B cell (primary cell): Measurements from ENCODE around the gene TIA1. TPM values are rescaled to one million over a fixed set of nuclear protein-coding genes. Genes with fewer than 3 reads are reported as not detected.
"Not testable (repeated sequence)": the region's sequence is repeated elsewhere in the genome, so short reads cannot be mapped to it uniquely, and the experiment has no call there.

ENCODE experiments used
- ATAC-seq: fragments of 200-7000 bp; cut with Tn5 transposase; one replicate; pipeline ENCODE4 v1.10.0; 2021; ENCODE audit warnings: low read depth, mild to moderate bottlenecking, moderate number of reproducible peaks, moderate library complexity
- CTCF ChIA-PET: fragments of 350-600 bp; sonication (Branson Sonifier 250); formaldehyde crosslinking; loops from one replicate; lab custom pipeline; 2021; ENCODE audit warnings: antibody characterized with exemption, inconsistent platforms; lab: Charles Lee
- POLR2A ChIA-PET: fragments of 350-600 bp; sonication (Branson Sonifier 250); formaldehyde crosslinking; loops from one replicate; lab custom pipeline; 2021; ENCODE audit warnings: antibody characterized with exemption; lab: Charles Lee
- DNase-seq: peaks from one replicate; pipeline ENCODE4 v3.0.0; 2013
- H2AFZ ChIP-seq: 2 replicates; pipeline ENCODE4 v1.6.1; 2012; ENCODE audit warnings: mild to moderate bottlenecking, low read depth, low read length; ENCODE audit not compliant: insufficient read depth, poor library complexity, severe bottlenecking
- H3K27ac ChIP-seq, 2 donors: 1 replicate in 1 of 2; 2 replicates in 1 of 2; pipeline ENCODE4 v1.5.1; 2012 to 2013; ENCODE audit warnings: low read length in 2 of 2, mild to moderate bottlenecking in 2 of 2, moderate library complexity in 1 of 2
- H3K27me3 ChIP-seq, 4 experiments: fragments of 200-600 bp in 1 of 4; sonication (generic) in 1 of 4; replicated peaks in 1 of 4; 1 replicate in 2 of 4; 2 replicates in 2 of 4; pipeline versions ENCODE4 v1.6.1 to v1.7.0; 2013 to 2016; ENCODE audit warnings: low read length in 3 of 4, mild to moderate bottlenecking in 2 of 4, mixed read lengths in 1 of 4, moderate library complexity in 1 of 4; ENCODE audit not compliant: insufficient read depth in 4 of 4, control insufficient read depth in 3 of 4; ENCODE audit errors: control extremely low read depth in 1 of 4
- H3K36me3 ChIP-seq, 2 experiments: replicated peaks in 1 of 2; 1 replicate in 1 of 2; 2 replicates in 1 of 2; pipeline versions ENCODE4 v1.6.1 to v1.7.1; 2013; ENCODE audit warnings: low read length in 1 of 2; ENCODE audit not compliant: insufficient read depth in 2 of 2, control insufficient read depth in 1 of 2; ENCODE audit errors: control extremely low read depth in 1 of 2, extremely low read depth in 1 of 2
- H3K4me1 ChIP-seq, 2 donors: fragments of 200-600 bp in 1 of 2; sonication (generic) in 1 of 2; 1 replicate in 1 of 2; 2 replicates in 1 of 2; pipeline versions ENCODE4 v1.5.1 to v1.6.1; 2013 to 2017; ENCODE audit warnings: low read length in 2 of 2; ENCODE audit not compliant: control insufficient read depth in 2 of 2, insufficient read depth in 2 of 2
- H3K4me2 ChIP-seq: replicated peaks from 2 replicates; pipeline ENCODE3; 2012; ENCODE audit warnings: mild to moderate bottlenecking, low read depth, low read length; ENCODE audit not compliant: poor library complexity, severe bottlenecking
- H3K4me3 ChIP-seq, 5 experiments: fragments of 200-600 bp in 1 of 5; sonication (generic) in 1 of 5; 1 replicate in 3 of 5; 2 replicates in 2 of 5; pipeline versions ENCODE4 v1.5.1 to v1.7.0; 2011 to 2016; ENCODE audit warnings: low read length in 4 of 5, mild to moderate bottlenecking in 4 of 5, low read depth in 2 of 5, control low read depth in 1 of 5, moderate library complexity in 1 of 5; ENCODE audit not compliant: insufficient read depth in 1 of 5; ENCODE audit errors: control extremely low read depth in 1 of 5, extremely low read depth in 1 of 5
- H3K79me2 ChIP-seq: fragments of 200-600 bp; sonication (generic); one replicate; pipeline ENCODE4 v1.6.0; 2016; ENCODE audit warnings: low read length; ENCODE audit not compliant: control insufficient read depth, insufficient read depth
- H3K9ac ChIP-seq: fragments of 200-600 bp; sonication (generic); 2 replicates; pipeline ENCODE4 v1.6.1; 2017; ENCODE audit warnings: mild to moderate bottlenecking, low read length, moderate library complexity
- H3K9me3 ChIP-seq, 3 donors: one replicate each; pipeline versions ENCODE4 v1.6.1 to v1.7.1; 2013; ENCODE audit warnings: low read length in 2 of 3; ENCODE audit not compliant: control insufficient read depth in 2 of 3, insufficient read depth in 1 of 3; ENCODE audit errors: control extremely low read depth in 1 of 3
- H4K20me1 ChIP-seq: 2 replicates; pipeline ENCODE4 v1.6.0; 2012; ENCODE audit warnings: mild to moderate bottlenecking, low read length; ENCODE audit not compliant: insufficient read depth, control insufficient read depth, poor library complexity, severe bottlenecking
- H3K27ac Mint-ChIP-seq: one replicate; pipeline ENCODE4 v1.8.0; 2021; ENCODE audit warnings: mixed read lengths
- H3K27me3 Mint-ChIP-seq: one replicate; pipeline ENCODE4 v1.8.0; 2021; ENCODE audit warnings: mixed read lengths
- H3K4me1 Mint-ChIP-seq: one replicate; pipeline ENCODE4 v1.8.0; 2021; ENCODE audit warnings: mixed read lengths
- H3K4me3 Mint-ChIP-seq: one replicate; pipeline ENCODE4 v1.8.0; 2021; ENCODE audit warnings: mixed read lengths
- H3K9me3 Mint-ChIP-seq: one replicate; pipeline ENCODE4 v1.8.0; 2022; ENCODE audit warnings: mixed read lengths; ENCODE audit not compliant: insufficient read depth
- EZH2 ChIP-seq: IDR thresholded peaks from 2 replicates; pipeline ENCODE4 v1.6.1; 2012; ENCODE audit warnings: borderline replicate concordance, low read depth, mild to moderate bottlenecking, moderate library complexity, low read length; ENCODE audit not compliant: insufficient read depth, poor library complexity, severe bottlenecking
- WGBS: methylation state at CpG from one replicate; pipeline ENCODE4 v1.1.5; 2013; ENCODE audit warnings: missing lambda C conversion rate; ENCODE audit not compliant: insufficient coverage; 5-methylcytosine and 5-hydroxymethylcytosine counted together
- intact Hi-C: fragments of 100-400 bp; cut with micrococcal nuclease; formaldehyde crosslinking; loops from one replicate; pipeline ENCODE4 v1.10.0; 2022
- polyA plus RNA-seq: library from polyadenylated mRNA; depleted of rRNA; stranded (reverse); fragments of >200 nt; gene quantifications from 2 replicates; pipeline ENCODE4 v1.2.3, GENCODE V29; 2012
- total RNA-seq, 2 donors: library from RNA; stranded (reverse); fragments of 120-200 nt in 1 of 2; gene quantifications; 1 replicate in 1 of 2; 2 replicates in 1 of 2; pipeline versions ENCODE4 v1.2.3 to v1.2.4, GENCODE V29; 2013 to 2022
- TF ChIP-seq, protein P1 (sequence below): fragments of 200-600 bp; IDR thresholded peaks from one replicate; pipeline ENCODE4 v1.8.0; 2022; ENCODE audit warnings: antibody characterized with exemption, mild to moderate bottlenecking

TIA1 gene
- total and polyA plus RNA-seq, 2 donors (not counting 1 experiment from before 2014, with no cell fraction given), result 113 to 214 TPM

GRCh38 chr2:70266925-70267324, 18.5 kb upstream of the TIA1 start:
- H3K27me3 ChIP-seq, H3K4me1 ChIP-seq, H3K27me3 Mint-ChIP-seq, H3K27ac ChIP-seq, DNase-seq, CTCF ChIA-PET, H3K9me3 ChIP-seq, H3K4me2 ChIP-seq, H3K9ac ChIP-seq, H3K27ac Mint-ChIP-seq, ATAC-seq, intact Hi-C loops, H3K4me3 ChIP-seq, H3K36me3 ChIP-seq, H3K4me1 Mint-ChIP-seq, H3K79me2 ChIP-seq, H3K9me3 Mint-ChIP-seq, H2AFZ ChIP-seq, H4K20me1 ChIP-seq, POLR2A ChIA-PET, H3K4me3 Mint-ChIP-seq: not testable (repeated sequence)
- 96% methylated on average over 9 of the region's 30 CpGs for WGBS

DNA sequence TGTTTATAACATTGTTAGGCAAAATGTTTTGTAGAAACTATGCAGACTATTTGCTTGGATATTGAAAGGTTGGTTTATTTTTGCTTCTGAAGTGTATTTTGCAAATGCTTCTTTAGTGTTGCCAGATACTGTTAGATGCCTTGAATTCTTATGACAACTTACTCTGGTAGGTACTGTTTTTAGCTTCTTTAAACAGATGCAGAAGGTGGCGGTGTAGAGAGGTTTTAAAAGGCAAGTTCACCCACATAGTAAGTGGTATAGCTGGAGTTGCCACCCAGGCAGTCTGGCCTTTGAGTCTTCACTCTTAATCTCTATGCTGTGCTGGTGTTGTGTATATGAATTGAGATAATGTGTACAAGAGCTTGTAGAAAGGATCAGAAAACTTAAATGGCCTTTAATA, 13.1 kb upstream of the TIA1 start:
- Mint-ChIP-seq H3K27me3 (no peaks in the 10 kb centered on the region), H3K4me1 (peaks cover 18% of the 10 kb centered on the region), H3K9me3 (no peaks in the 10 kb centered on the region), H3K27ac (no peak overlapping the region), H3K4me3 (no peak overlapping the region)
- Histone ChIP-seq H3K36me3 (peaks cover 0 to 9% of the 10 kb centered on the region in 2 experiments), H3K9ac (no peak overlapping the region), H3K9me3 (peaks cover 0 to 3% (median 0%) of the 10 kb centered on the region in 3 donors), H4K20me1 (no peaks in the 10 kb centered on the region), H3K79me2 (peaks cover 2% of the 10 kb centered on the region), H3K4me1 (peaks cover 6 to 12% of the 10 kb centered on the region in 2 donors), H3K4me2 (no peak overlapping the region), H3K27ac (no peak overlapping the region), H3K4me3 (no peak overlapping the region), H2AFZ (no peak overlapping the region), H3K27me3 (no peaks in the 10 kb centered on the region)
- ChIA-PET CTCF (interaction anchor here (1.4 kb wide), 1 partner anchor 16 kb away, joined by 4 read pairs; no protein-coding TSS in a partner anchor), POLR2A (no interaction called here)
- DNase-seq (no peak), ATAC-seq (no peak)
- no peak for TF ChIP-seq EZH2
- TF ChIP-seq, protein P1, sequence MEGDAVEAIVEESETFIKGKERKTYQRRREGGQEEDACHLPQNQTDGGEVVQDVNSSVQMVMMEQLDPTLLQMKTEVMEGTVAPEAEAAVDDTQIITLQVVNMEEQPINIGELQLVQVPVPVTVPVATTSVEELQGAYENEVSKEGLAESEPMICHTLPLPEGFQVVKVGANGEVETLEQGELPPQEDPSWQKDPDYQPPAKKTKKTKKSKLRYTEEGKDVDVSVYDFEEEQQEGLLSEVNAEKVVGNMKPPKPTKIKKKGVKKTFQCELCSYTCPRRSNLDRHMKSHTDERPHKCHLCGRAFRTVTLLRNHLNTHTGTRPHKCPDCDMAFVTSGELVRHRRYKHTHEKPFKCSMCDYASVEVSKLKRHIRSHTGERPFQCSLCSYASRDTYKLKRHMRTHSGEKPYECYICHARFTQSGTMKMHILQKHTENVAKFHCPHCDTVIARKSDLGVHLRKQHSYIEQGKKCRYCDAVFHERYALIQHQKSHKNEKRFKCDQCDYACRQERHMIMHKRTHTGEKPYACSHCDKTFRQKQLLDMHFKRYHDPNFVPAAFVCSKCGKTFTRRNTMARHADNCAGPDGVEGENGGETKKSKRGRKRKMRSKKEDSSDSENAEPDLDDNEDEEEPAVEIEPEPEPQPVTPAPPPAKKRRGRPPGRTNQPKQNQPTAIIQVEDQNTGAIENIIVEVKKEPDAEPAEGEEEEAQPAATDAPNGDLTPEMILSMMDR, result no peak
- intact Hi-C loops, result no loop called here
- WGBS, result 80% methylated on average over 1 of the region's 1 CpG
